Measurements from ENCODE around the gene SLC49A3.

SLC49A3 gene

GRCh38 chr4:679629-680028 lies 9.3 kb downstream of the SLC49A3 start:
- no peak for DNase-seq
- H3K4me1 ChIP-seq (ENCODE audit: insufficient read depth, low read length), result peaks cover 39% of the 10 kb centered on the region
- H3K36me3 ChIP-seq (ENCODE audit: insufficient read depth, low read length), result no peaks in the 10 kb centered on the region; the same call in 1 of the 2 replicates
- peaks cover 10% of the 10 kb centered on the region for H3K79me2 ChIP-seq (ENCODE audit: insufficient read depth, low read length)
- no peak overlapping the region for H3K27ac ChIP-seq (ENCODE audit: low read length)
- no peaks in the 10 kb centered on the region for H3K9me3 ChIP-seq (ENCODE audit: insufficient read depth, low read length, severe bottlenecking)
- TF ChIP-seq, protein P1, sequence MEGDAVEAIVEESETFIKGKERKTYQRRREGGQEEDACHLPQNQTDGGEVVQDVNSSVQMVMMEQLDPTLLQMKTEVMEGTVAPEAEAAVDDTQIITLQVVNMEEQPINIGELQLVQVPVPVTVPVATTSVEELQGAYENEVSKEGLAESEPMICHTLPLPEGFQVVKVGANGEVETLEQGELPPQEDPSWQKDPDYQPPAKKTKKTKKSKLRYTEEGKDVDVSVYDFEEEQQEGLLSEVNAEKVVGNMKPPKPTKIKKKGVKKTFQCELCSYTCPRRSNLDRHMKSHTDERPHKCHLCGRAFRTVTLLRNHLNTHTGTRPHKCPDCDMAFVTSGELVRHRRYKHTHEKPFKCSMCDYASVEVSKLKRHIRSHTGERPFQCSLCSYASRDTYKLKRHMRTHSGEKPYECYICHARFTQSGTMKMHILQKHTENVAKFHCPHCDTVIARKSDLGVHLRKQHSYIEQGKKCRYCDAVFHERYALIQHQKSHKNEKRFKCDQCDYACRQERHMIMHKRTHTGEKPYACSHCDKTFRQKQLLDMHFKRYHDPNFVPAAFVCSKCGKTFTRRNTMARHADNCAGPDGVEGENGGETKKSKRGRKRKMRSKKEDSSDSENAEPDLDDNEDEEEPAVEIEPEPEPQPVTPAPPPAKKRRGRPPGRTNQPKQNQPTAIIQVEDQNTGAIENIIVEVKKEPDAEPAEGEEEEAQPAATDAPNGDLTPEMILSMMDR (IDR thresholded peaks at IDR 0.05; ENCODE audit: borderline replicate concordance, extremely low read depth, low read length, poor library complexity, severe bottlenecking), result no peak
- no peak for TF ChIP-seq EZH2 (IDR thresholded peaks at IDR 0.05; ENCODE audit: borderline replicate concordance, low read depth, low read length, severe bottlenecking)
- H3K4me2 ChIP-seq (ENCODE audit: insufficient read depth, low read length), result no peak overlapping the region
- no peak overlapping the region for H3K4me3 ChIP-seq (ENCODE audit: low read depth in 1 of 2, low read length in 2 of 2)
- no peaks in the 10 kb centered on the region for H3K27me3 ChIP-seq (ENCODE audit: insufficient read depth, low read length, poor library complexity)
- no peak overlapping the region for H2AFZ ChIP-seq (ENCODE audit: low read depth, low read length)
- H4K20me1 ChIP-seq (ENCODE audit: insufficient read depth, low read length), result peaks cover 21% of the 10 kb centered on the region
- ATAC-seq (ENCODE audit: insufficient read depth, low read depth), result no peak
- H3K9ac ChIP-seq (ENCODE audit: low read depth, low read length), result no peak overlapping the region

DNA sequence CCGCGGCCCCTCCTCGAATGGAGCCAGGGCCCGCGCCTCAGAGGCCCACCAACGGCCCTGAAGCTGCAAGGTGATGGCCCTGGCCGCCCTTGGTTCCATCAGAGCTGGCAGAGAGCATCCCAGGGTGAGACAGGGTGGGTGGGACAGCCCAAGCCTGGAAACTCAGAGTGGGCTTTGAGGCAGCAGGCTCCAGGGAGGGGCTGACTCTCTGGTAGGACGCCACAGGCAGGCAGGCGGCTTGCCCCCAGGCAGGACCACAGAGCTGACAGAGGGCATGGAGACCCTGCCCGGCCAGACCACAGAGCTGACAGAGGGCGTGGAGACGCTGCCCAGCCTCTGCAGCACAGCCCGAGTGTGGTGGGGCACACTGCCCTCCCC lies 9.9 kb downstream of the SLC49A3 start:
- Histone ChIP-seq H3K4me3 (ENCODE audit: low read depth in 1 of 2, low read length in 2 of 2) (no peak overlapping the region), H3K36me3 (ENCODE audit: insufficient read depth, low read length) (no peaks in the 10 kb centered on the region; the same call in 1 of the 2 replicates), H3K4me2 (ENCODE audit: insufficient read depth, low read length) (no peak overlapping the region), H3K27ac (ENCODE audit: low read length) (no peak overlapping the region), H3K27me3 (ENCODE audit: insufficient read depth, low read length, poor library complexity) (no peaks in the 10 kb centered on the region), H3K79me2 (ENCODE audit: insufficient read depth, low read length) (peaks cover 13% of the 10 kb centered on the region), H3K9ac (ENCODE audit: low read depth, low read length) (no peak overlapping the region), H3K9me3 (ENCODE audit: insufficient read depth, low read length, severe bottlenecking) (no peaks in the 10 kb centered on the region), H4K20me1 (ENCODE audit: insufficient read depth, low read length) (peaks cover 21% of the 10 kb centered on the region), H3K4me1 (ENCODE audit: insufficient read depth, low read length) (peaks cover 39% of the 10 kb centered on the region), H2AFZ (ENCODE audit: low read depth, low read length) (no peak overlapping the region)
- ATAC-seq (ENCODE audit: insufficient read depth, low read depth) (no peak), DNase-seq (no peak)
- TF ChIP-seq, protein P1 (IDR thresholded peaks at IDR 0.05; ENCODE audit: borderline replicate concordance, extremely low read depth, low read length, poor library complexity, severe bottlenecking), result no peak
- no peak for TF ChIP-seq EZH2 (IDR thresholded peaks at IDR 0.05; ENCODE audit: borderline replicate concordance, low read depth, low read length, severe bottlenecking)

- no peaks in the 10 kb centered on the region; the same call in 1 of the 2 replicates for H3K36me3 ChIP-seq (ENCODE audit: insufficient read depth, low read length)
- no peak overlapping the region for H3K27ac ChIP-seq (ENCODE audit: low read length)
- H4K20me1 ChIP-seq (ENCODE audit: insufficient read depth, low read length), result peaks cover 18% of the 10 kb centered on the region
- H3K27me3 ChIP-seq (ENCODE audit: insufficient read depth, low read length, poor library complexity), result no peaks in the 10 kb centered on the region
- no peak overlapping the region for H3K4me2 ChIP-seq (ENCODE audit: insufficient read depth, low read length)
- H3K9me3 ChIP-seq (ENCODE audit: insufficient read depth, low read length, severe bottlenecking), result no peaks in the 10 kb centered on the region
- ATAC-seq (ENCODE audit: insufficient read depth, low read depth), result no peak
- H3K4me1 ChIP-seq (ENCODE audit: insufficient read depth, low read length), result peaks cover 40% of the 10 kb centered on the region
- TF ChIP-seq EZH2 (IDR thresholded peaks at IDR 0.05; ENCODE audit: borderline replicate concordance, low read depth, low read length, severe bottlenecking), result no peak
- TF ChIP-seq, protein P1 (IDR thresholded peaks at IDR 0.05; ENCODE audit: borderline replicate concordance, extremely low read depth, low read length, poor library complexity, severe bottlenecking), result no peak
- no peak for DNase-seq
- peaks cover 16% of the 10 kb centered on the region for H3K79me2 ChIP-seq (ENCODE audit: insufficient read depth, low read length)
- no peak overlapping the region for H3K9ac ChIP-seq (ENCODE audit: low read depth, low read length)
- H3K4me3 ChIP-seq (ENCODE audit: low read depth in 1 of 2, low read length in 2 of 2), result no peak overlapping the region
- H2AFZ ChIP-seq (ENCODE audit: low read depth, low read length), result no peak overlapping the region
Observed at GRCh38 chr4:678331-679103, 10.4 kb downstream of the SLC49A3 start.
